Peyer's patch (tissue), 4 donors: ENCODE data around the gene FNDC7.

Experiments used
- CTCF ChIP-seq, 6 experiments: fragments of 450-650 bp in 4 of 6; fragments of 200-600 bp in 2 of 6; sonication (generic) in 1 of 6; IDR thresholded peaks; one replicate each; pipeline ENCODE4 v1.5.1; 2017 to 2019; ENCODE audit warnings: antibody characterized with exemption in 6 of 6, mild to moderate bottlenecking in 3 of 6, moderate library complexity in 1 of 6
- POLR2A ChIP-seq, 2 donors: fragments of 450-650 bp; IDR thresholded peaks; one replicate each; pipeline ENCODE4 v1.5.1; 2017; ENCODE audit warnings: antibody characterized with exemption in 2 of 2, mild to moderate bottlenecking in 2 of 2, moderate library complexity in 2 of 2

- no peak for TF ChIP-seq CTCF (IDR thresholded peaks at IDR 0.05)
- TF ChIP-seq POLR2A (IDR thresholded peaks at IDR 0.05) = no peak
Measured at GRCh38 chr1:108668777-108669176, 43.9 kb upstream of the FNDC7 start.
